GM06990 (cell line): ENCODE results near the gene TMEM185B.

Experiments used
- DNase-seq: peaks from one replicate; pipeline ENCODE4 v3.0.0-alpha.2; 2011; ENCODE audit not compliant: insufficient read length; ENCODE audit errors: extremely low read depth
- H3K27me3 ChIP-seq: replicated peaks from 2 replicates; pipeline ENCODE4 v1.6.0; 2011; ENCODE audit warnings: low read length; ENCODE audit not compliant: control insufficient read depth, insufficient read depth
- H3K36me3 ChIP-seq: 2 replicates; pipeline ENCODE4 v1.5.1; 2011; ENCODE audit warnings: low read length; ENCODE audit not compliant: control insufficient read depth, insufficient read depth
- H3K4me3 ChIP-seq: replicated peaks from 2 replicates; pipeline ENCODE4 v1.5.1; 2011; ENCODE audit warnings: low read depth, mild to moderate bottlenecking, control low read depth, low read length
- CTCF ChIP-seq: IDR thresholded peaks from 2 replicates; pipeline ENCODE4 v1.5.1; 2011; ENCODE audit warnings: low read length, control low read depth, mild to moderate bottlenecking, inconsistent platforms; ENCODE audit not compliant: insufficient read depth, poor library complexity, severe bottlenecking

TMEM185B gene

GRCh38 chr2:120227111-120227991 lies 4.2 kb upstream of the TMEM185B start:
- peaks cover 3% of the 10 kb centered on the region for H3K36me3 ChIP-seq
- no peak for DNase-seq
- H3K27me3 ChIP-seq = no peaks in the 10 kb centered on the region
- H3K4me3 ChIP-seq = no peak overlapping the region
- no peak for TF ChIP-seq CTCF

- TF ChIP-seq CTCF = no peak
- Histone ChIP-seq H3K27me3 (no peaks in the 10 kb centered on the region), H3K36me3 (peaks cover 3% of the 10 kb centered on the region), H3K4me3 (no peak overlapping the region)
- DNase-seq = no peak
Observed at GRCh38 chr2:120226316-120226715, 3.1 kb upstream of the TMEM185B start.

- peaks cover 3% of the 10 kb centered on the region for H3K36me3 ChIP-seq
- no peak for DNase-seq
- no peak for TF ChIP-seq CTCF
- no peak overlapping the region for H3K4me3 ChIP-seq
- no peaks in the 10 kb centered on the region for H3K27me3 ChIP-seq
Observed at GRCh38 chr2:120225549-120226065, 2.4 kb upstream of the TMEM185B start.

- no peaks in the 10 kb centered on the region for H3K27me3 ChIP-seq
- no peak for DNase-seq
- TF ChIP-seq CTCF = no peak
- peaks cover 3% of the 10 kb centered on the region for H3K36me3 ChIP-seq
- no peak overlapping the region for H3K4me3 ChIP-seq
Observed at GRCh38 chr2:120224735-120225548, 1.7 kb upstream of the TMEM185B start.

GRCh38 chr2:120224256-120224655 lies 1.1 kb upstream of the TMEM185B start:
- no peak for TF ChIP-seq CTCF
- H3K27me3 ChIP-seq = no peaks in the 10 kb centered on the region
- DNase-seq = no peak
- H3K4me3 ChIP-seq = peak overlapping the region; percentile 69
- peaks cover 5% of the 10 kb centered on the region for H3K36me3 ChIP-seq
